Right lobe of liver (tissue), 4 donors: ENCODE measurements around the gene NELL2.

ENCODE experiments used
- POLR2A ChIP-seq: fragments of 450-650 bp; IDR thresholded peaks from one replicate; pipeline ENCODE4 v1.6.1; 2017; ENCODE audit warnings: antibody characterized with exemption, mild to moderate bottlenecking
- TF ChIP-seq, protein P1 (sequence below), 4 donors: fragments of 200-600 bp in 3 of 4; fragments of 450-650 bp in 1 of 4; IDR thresholded peaks; one replicate each; pipeline versions ENCODE4 v1.5.1 to v1.8.0; 2016 to 2022; ENCODE audit warnings: antibody characterized with exemption in 4 of 4, mild to moderate bottlenecking in 2 of 4
- donor health status: DM: no; HTN: no; CAD: no.
- donor health status: DM: no; HTN: no; CAD: no.
- donor health status: DM: no; HTN: yes; CAD: no.

- TF ChIP-seq, protein P1, sequence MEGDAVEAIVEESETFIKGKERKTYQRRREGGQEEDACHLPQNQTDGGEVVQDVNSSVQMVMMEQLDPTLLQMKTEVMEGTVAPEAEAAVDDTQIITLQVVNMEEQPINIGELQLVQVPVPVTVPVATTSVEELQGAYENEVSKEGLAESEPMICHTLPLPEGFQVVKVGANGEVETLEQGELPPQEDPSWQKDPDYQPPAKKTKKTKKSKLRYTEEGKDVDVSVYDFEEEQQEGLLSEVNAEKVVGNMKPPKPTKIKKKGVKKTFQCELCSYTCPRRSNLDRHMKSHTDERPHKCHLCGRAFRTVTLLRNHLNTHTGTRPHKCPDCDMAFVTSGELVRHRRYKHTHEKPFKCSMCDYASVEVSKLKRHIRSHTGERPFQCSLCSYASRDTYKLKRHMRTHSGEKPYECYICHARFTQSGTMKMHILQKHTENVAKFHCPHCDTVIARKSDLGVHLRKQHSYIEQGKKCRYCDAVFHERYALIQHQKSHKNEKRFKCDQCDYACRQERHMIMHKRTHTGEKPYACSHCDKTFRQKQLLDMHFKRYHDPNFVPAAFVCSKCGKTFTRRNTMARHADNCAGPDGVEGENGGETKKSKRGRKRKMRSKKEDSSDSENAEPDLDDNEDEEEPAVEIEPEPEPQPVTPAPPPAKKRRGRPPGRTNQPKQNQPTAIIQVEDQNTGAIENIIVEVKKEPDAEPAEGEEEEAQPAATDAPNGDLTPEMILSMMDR (IDR thresholded peaks at IDR 0.05): no peak
- no peak for TF ChIP-seq POLR2A
These were observed 64.1 kb downstream of the NELL2 start for GRCh38 chr12:44812062-44812461.
